ENCODE measurements around the gene CD86. TPM values are rescaled to one million over a fixed set of nuclear protein-coding genes. Genes with fewer than 3 reads are reported as not detected.
"Not testable (repeated sequence)": the region's sequence is repeated elsewhere in the genome, so short reads cannot be mapped to it uniquely, and the experiment has no call there.

Gene CD86
- total RNA-seq, 1 experiment from 2014 or later = not detected

GRCh38 chr3:122033023-122033422, 22.1 kb upstream of the CD86 start:
- DNase-seq = no peak
- no peak overlapping the region for H3K4me3 ChIP-seq
- no peaks in the 10 kb centered on the region; the same call in 1 of the 2 replicates for H3K27me3 ChIP-seq
- H3K9me3 ChIP-seq = peaks cover 2% of the 10 kb centered on the region; the same call in 1 of the 2 replicates
- no peaks in the 10 kb centered on the region for H3K36me3 ChIP-seq

GRCh38 chr3:122047296-122047695, 7.9 kb upstream of the CD86 start:
- not testable (repeated sequence) for H3K4me3 ChIP-seq, H3K9me3 ChIP-seq, DNase-seq, H3K36me3 ChIP-seq, H3K27me3 ChIP-seq

GRCh38 chr3:122047773-122048172, 7.4 kb upstream of the CD86 start:
- H3K27me3 ChIP-seq, H3K9me3 ChIP-seq, H3K4me3 ChIP-seq, DNase-seq, H3K36me3 ChIP-seq: not testable (repeated sequence)

- Histone ChIP-seq H3K36me3 (no peaks in the 10 kb centered on the region), H3K27me3 (peaks cover 6% of the 10 kb centered on the region), H3K9me3 (no peaks in the 10 kb centered on the region), H3K4me3 (no peak overlapping the region)
- no peak for DNase-seq
Measured at GRCh38 chr3:122052968-122053367, 2.2 kb upstream of the CD86 start.

- H3K36me3 ChIP-seq = no peaks in the 10 kb centered on the region
- peaks cover 5% of the 10 kb centered on the region for H3K27me3 ChIP-seq
- DNase-seq = no peak
- no peaks in the 10 kb centered on the region for H3K9me3 ChIP-seq
- H3K4me3 ChIP-seq = no peak overlapping the region
Measured at GRCh38 chr3:122057671-122058070, 2.5 kb downstream of the CD86 start.

GRCh38 chr3:122058294-122058693, 3.1 kb downstream of the CD86 start:
- Histone ChIP-seq H3K4me3 (no peak overlapping the region), H3K27me3 (peaks cover 5% of the 10 kb centered on the region), H3K9me3 (no peaks in the 10 kb centered on the region), H3K36me3 (no peaks in the 10 kb centered on the region)
- DNase-seq = no peak

GRCh38 chr3:122060040-122060698, 5.0 kb downstream of the CD86 start:
- H3K4me3 ChIP-seq = no peak overlapping the region
- H3K36me3 ChIP-seq = no peaks in the 10 kb centered on the region
- no peak for DNase-seq
- H3K27me3 ChIP-seq = peaks cover 2% of the 10 kb centered on the region; the same call in 1 of the 2 replicates
- no peaks in the 10 kb centered on the region for H3K9me3 ChIP-seq

GRCh38 chr3:122063908-122064307, 8.7 kb downstream of the CD86 start:
- Histone ChIP-seq H3K36me3 (no peaks in the 10 kb centered on the region), H3K27me3 (peaks cover 2% of the 10 kb centered on the region; the same call in 1 of the 2 replicates), H3K4me3 (no peak overlapping the region), H3K9me3 (no peaks in the 10 kb centered on the region)
- DNase-seq = no peak

- Histone ChIP-seq H3K4me3 (no peak overlapping the region), H3K27me3 (peaks cover 2% of the 10 kb centered on the region; the same call in 1 of the 2 replicates), H3K36me3 (no peaks in the 10 kb centered on the region), H3K9me3 (no peaks in the 10 kb centered on the region)
- DNase-seq = no peak
Measured at GRCh38 chr3:122064326-122064725, 9.2 kb downstream of the CD86 start.

GRCh38 chr3:122066331-122067213, 11.4 kb downstream of the CD86 start:
- Histone ChIP-seq H3K27me3 (peaks cover 4% of the 10 kb centered on the region; the same call in 1 of the 2 replicates), H3K9me3 (no peaks in the 10 kb centered on the region), H3K4me3 (no peak overlapping the region), H3K36me3 (no peaks in the 10 kb centered on the region)
- DNase-seq = no peak

GRCh38 chr3:122067214-122067550, 12.0 kb downstream of the CD86 start:
- Histone ChIP-seq H3K27me3 (0 out of 2 replicates have a peak, but pooled peaks cover 4% of the 10 kb centered on the region), H3K9me3 (no peaks in the 10 kb centered on the region), H3K4me3 (no peak overlapping the region), H3K36me3 (no peaks in the 10 kb centered on the region)
- DNase-seq = no peak

- Histone ChIP-seq H3K36me3 (no peaks in the 10 kb centered on the region), H3K9me3 (no peaks in the 10 kb centered on the region), H3K4me3 (no peak overlapping the region), H3K27me3 (0 out of 2 replicates have a peak, but pooled peaks cover 4% of the 10 kb centered on the region)
- no peak for DNase-seq
Measured at GRCh38 chr3:122067588-122068240, 12.6 kb downstream of the CD86 start.

- no peak for DNase-seq
- Histone ChIP-seq H3K9me3 (no peaks in the 10 kb centered on the region), H3K4me3 (no peak overlapping the region), H3K27me3 (0 out of 2 replicates have a peak, but pooled peaks cover 6% of the 10 kb centered on the region), H3K36me3 (no peaks in the 10 kb centered on the region)
Measured at GRCh38 chr3:122074621-122075265, 19.6 kb downstream of the CD86 start.

GRCh38 chr3:122076491-122077292, 21.5 kb downstream of the CD86 start:
- H3K9me3 ChIP-seq = no peaks in the 10 kb centered on the region
- H3K4me3 ChIP-seq = no peak overlapping the region
- DNase-seq = no peak
- 0 out of 2 replicates have a peak, but pooled peaks cover 2% of the 10 kb centered on the region for H3K27me3 ChIP-seq
- no peaks in the 10 kb centered on the region for H3K36me3 ChIP-seq

- Histone ChIP-seq H3K36me3 (no peaks in the 10 kb centered on the region), H3K9me3 (no peaks in the 10 kb centered on the region), H3K27me3 (0 out of 2 replicates have a peak, but pooled peaks cover 2% of the 10 kb centered on the region), H3K4me3 (no peak overlapping the region)
- DNase-seq = no peak
Measured at GRCh38 chr3:122077293-122078234, 22.4 kb downstream of the CD86 start.
